KG1 (cell line): ENCODE measurements around the gene LGR4.

Experiments used
- DNase-seq: peaks from one replicate; lab custom pipeline; 2025; lab: John Stamatoyannopoulos, UW

The LGR4 gene

GRCh38 chr11:27427183-27427980 lies 45.2 kb downstream of the LGR4 start:
- no peak for DNase-seq

GRCh38 chr11:27425814-27426213 lies 46.8 kb downstream of the LGR4 start:
- no peak for DNase-seq

GRCh38 chr11:27423125-27423524 lies 49.5 kb downstream of the LGR4 start:
- DNase-seq: no peak

- DNase-seq: no peak
Observed at GRCh38 chr11:27421819-27422494, 50.6 kb downstream of the LGR4 start.

DNA sequence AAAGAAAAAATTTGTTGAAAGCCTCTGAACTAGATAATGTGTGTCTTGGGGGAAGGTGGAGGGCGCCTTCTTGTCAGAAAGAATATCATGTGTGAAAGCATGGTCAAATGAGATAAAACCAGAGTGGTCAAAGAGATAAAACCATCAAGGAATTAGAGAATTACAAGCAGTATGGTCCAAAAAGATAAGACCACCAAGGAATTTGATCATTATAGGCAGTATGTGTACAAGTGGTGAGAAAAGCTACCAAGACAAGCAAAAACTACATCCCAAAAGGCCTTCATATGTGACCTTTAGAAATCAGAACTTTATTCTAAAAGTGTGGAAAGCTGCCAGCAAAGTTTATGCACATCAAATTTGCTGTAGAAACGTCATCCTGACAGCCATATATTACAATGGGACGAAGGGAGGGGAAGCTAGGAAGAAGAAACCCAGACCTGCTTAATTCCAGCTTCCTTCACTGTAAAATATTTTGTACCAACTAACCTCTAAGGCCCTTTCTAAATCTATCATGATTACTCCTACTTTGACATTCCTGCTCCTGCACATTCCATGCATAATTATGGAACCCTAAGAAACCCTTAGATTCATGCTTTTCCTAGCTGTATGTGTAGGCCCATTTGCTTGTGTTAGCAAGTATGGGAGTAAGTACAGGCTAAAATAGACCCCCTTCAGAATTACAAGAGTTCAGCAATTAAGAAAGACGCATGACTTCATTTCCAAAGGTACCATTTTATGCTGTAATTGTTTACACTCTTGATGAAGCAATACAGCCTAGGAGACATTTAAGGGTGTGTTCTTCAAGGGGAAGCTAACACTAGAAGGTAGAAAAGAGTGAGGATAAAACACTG lies 51.6 kb downstream of the LGR4 start:
- DNase-seq: no peak

GRCh38 chr11:27420217-27420616 lies 52.4 kb downstream of the LGR4 start:
- DNase-seq: no peak

- no peak for DNase-seq
Observed at GRCh38 chr11:27418356-27418755, 54.2 kb downstream of the LGR4 start.

DNA sequence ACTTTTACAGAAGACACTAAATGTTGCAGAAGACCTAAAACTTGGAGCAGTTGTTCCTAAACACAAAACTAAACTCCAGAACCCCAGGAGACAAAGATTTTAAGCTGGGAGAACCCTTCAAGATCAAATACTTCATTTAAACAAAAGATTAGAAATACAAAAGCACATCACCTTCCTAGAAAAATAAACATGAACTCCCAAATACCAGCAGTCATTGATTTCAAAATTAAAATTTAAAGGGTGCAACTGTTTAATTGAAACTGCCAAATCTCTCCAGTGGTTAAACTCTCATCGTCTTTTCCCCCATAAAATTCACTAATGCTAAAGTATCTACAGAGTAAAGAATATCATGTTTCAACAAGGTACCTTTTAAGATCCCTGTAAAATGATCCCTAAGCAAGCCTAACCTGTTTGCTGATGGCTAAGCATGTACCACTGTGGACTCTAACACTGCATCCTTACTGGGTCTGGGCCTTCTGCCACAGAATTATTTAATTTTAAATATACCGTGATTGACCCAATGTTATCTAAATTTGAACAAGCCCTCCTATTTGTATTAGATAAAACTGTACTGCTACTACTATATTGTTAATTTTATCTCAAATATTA lies 55.9 kb downstream of the LGR4 start:
- no peak for DNase-seq

- no peak for DNase-seq
Observed at GRCh38 chr11:27414644-27415043, 57.9 kb downstream of the LGR4 start.

DNA sequence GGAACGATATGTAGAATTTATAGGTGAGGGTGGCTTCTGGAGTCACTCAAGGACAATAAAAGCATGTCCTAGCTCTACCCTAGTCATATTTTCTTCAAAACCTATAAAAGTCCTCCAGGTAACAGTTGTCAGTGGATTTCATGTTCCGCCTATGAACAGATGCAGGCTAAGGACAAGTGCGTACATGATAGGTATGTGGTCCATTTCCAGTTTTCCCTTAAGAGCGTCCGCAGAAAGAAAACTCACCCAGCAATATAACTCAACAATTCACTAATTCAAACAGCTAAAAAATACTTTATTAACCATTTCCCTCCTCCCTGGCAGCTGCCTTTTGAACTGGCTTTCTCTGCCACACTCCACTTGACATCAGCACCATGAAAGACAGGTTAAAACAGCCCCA lies 59.4 kb downstream of the LGR4 start:
- DNase-seq: no peak

GRCh38 chr11:27412192-27412691 lies 60.3 kb downstream of the LGR4 start:
- DNase-seq: no peak

- no peak for DNase-seq
Observed at GRCh38 chr11:27411328-27411727, 61.3 kb downstream of the LGR4 start.

DNA sequence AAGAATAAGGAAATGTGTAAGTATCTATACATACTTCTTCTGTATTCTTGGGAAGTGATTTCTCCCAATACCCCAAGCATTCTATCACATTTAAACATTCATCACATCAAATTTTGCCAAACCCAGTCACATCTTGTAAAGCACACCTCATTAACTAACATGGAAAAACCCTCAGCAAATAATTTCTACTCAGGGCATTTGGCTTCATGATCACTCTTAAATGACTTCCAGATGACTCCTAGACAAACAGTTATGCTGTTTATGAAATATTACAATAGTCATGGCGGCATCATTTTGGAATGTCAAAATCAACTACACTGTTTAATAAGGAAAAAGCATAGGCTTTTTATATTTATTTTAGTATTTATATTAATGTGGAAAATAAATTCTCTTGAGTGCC lies 62.3 kb downstream of the LGR4 start:
- DNase-seq: no peak

DNA sequence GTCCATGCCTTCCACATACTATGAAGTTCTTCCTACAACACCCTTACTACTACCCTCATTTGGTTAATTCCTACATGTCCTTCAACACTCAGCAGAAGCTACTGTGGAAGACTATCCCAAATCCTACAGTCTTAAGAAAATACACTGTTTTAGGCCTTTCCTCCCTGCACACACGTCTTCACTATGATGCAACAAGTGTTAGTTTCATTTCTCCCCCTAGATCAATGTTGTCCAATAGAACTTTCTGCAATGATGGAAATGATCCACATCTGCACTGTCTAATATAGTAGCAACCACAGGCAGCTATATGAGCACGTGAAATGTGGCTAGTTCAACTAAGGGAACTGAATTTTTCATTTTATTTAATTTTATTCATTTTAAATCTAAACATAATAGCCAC lies 62.8 kb downstream of the LGR4 start:
- DNase-seq: no peak

DNA sequence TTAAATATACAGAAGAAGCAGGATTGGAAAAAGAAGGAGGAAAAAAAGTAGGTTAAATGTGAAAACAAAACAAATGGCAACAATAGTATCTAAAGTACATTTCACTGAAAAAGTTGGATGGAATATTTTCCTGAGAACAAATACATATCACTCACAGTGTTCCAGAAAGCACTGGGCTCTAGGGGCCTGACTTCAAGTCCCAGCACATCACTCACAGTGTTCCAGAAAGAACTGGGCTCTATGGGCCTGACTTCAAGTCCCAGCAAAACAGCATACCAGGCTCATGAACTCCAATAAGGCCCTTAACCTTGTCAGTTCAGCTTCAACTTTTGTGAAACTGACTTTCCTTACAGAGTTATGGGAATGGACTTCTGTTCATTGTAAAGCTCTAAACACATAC lies 63.5 kb downstream of the LGR4 start:
- no peak for DNase-seq

- no peak for DNase-seq
Observed at GRCh38 chr11:27408246-27408800, 64.3 kb downstream of the LGR4 start.

DNA sequence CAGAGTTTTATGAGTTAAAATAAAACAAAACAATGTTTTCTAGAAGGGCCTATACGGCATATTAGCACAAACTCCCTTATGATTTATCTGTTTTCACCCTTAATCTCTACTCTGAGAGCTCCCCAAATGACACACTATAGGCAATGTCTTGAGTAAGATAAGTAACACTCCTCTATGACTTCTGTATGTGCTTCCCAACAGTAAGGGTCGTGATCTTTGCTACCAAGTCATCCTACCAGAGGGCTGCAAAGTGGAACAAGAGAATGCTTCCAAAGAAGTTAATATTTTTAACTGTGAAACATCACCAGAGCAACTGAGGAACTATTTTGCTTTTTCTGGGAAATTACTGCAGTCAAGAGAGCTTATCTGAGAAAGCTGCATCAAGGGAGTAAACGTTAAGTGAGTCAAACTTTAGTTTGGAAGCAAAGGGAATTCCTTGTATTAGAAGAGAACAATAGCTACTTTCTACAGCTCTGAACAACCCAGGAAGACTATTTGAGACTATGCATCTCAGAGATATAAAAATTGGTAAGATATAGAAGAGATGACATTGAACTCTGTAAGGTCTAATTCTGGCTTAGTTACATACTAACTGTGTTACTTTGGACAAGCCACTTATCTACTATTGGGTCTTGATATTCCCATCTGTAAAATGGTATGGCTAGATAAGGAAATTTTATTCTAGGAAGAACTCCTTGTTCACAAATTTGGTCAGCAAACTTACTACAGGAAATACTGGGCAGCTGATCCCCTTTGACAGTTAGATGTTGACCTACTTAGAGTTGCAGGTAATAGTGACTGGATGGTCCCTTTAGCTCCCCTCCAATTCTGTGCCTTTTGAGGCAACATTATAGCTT lies 65.9 kb downstream of the LGR4 start:
- no peak for DNase-seq

GRCh38 chr11:27405134-27405533 lies 67.5 kb downstream of the LGR4 start:
- DNase-seq: no peak

DNA sequence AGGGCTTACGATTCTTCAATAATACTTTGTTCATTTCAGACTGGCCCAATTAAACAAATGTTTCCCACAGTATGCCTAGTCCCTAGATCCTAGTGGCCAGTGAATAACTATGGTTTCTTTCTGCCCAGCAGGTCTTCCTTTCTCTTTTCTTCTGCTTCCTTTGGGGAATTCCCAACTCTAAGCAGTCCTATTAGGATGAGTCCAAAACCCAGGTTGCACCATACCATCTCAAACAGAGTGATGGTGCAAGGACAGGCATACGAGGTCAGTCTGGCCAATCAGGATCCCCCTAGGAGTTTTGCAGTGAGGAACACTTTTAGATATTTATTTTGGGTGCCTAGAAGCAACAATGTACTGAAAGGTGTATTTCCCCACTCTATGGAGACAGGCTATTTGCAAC lies 68.2 kb downstream of the LGR4 start:
- no peak for DNase-seq

GRCh38 chr11:27403195-27403594 lies 69.4 kb downstream of the LGR4 start:
- DNase-seq: no peak

DNA sequence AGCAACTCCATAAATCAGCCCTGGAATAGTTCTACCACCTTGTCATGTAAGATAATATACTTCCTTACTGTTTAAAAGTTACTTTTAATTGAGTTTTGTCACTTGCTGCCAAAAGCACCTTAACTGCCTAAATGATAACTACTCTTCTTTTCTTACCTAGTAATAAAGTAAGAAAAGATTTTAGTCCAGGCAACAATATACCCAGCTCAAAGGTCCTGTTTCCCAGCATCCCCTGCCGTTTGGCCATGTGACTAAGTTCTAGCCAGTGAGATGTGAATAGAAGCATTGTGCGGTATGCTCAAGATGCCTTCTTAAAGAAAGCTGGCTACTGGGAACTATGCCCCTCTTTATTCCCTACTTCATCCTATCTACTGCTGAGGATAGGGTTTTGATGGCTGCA lies 70.1 kb downstream of the LGR4 start:
- no peak for DNase-seq
